Activated CD4-positive, alpha-beta T cell treated with anti-CD3 and anti-CD28 coated beads, Interleukin-2, amount 10 ng/mL, durations not matched to agents 7 days and 5 days (primary cell): ENCODE data around the gene PLCD4. TPM values are rescaled to one million over a fixed set of nuclear protein-coding genes. Genes with fewer than 3 reads are reported as not detected.

Source experiments
- CTCF ChIA-PET: fragments of 350-600 bp; sonication (Branson Sonifier 250); formaldehyde crosslinking; loops from one replicate; lab custom pipeline; 2021; ENCODE audit warnings: antibody characterized with exemption; lab: Charles Lee
- POLR2A ChIA-PET: fragments of 350-600 bp; sonication (Branson Sonifier 250); formaldehyde crosslinking; loops from one replicate; lab custom pipeline; 2021; ENCODE audit warnings: antibody characterized with exemption; lab: Charles Lee
- DNase-seq: peaks from one replicate; pipeline ENCODE4 v3.0.0-alpha.2; 2020
- H3K27ac Mint-ChIP-seq: one replicate; pipeline ENCODE4 v1.8.0; 2021; ENCODE audit warnings: mild to moderate bottlenecking, moderate library complexity, mixed read lengths
- H3K27me3 Mint-ChIP-seq: one replicate; pipeline ENCODE4 v1.8.0; 2021; ENCODE audit warnings: mixed read lengths
- H3K36me3 Mint-ChIP-seq: one replicate; pipeline ENCODE4 v1.8.0; 2021; ENCODE audit warnings: low read depth, mixed read lengths
- H3K4me1 Mint-ChIP-seq: one replicate; pipeline ENCODE4 v1.8.0; 2021; ENCODE audit warnings: mixed read lengths
- H3K4me3 Mint-ChIP-seq: one replicate; pipeline ENCODE4 v1.8.0; 2021; ENCODE audit warnings: mild to moderate bottlenecking, moderate library complexity, mixed read lengths
- H3K9me3 Mint-ChIP-seq: one replicate; pipeline ENCODE4 v1.8.0; 2021; ENCODE audit warnings: mixed read lengths
- total RNA-seq, 2 experiments: library from RNA; stranded (reverse); gene quantifications; one replicate each; pipeline ENCODE4 v1.2.3, GENCODE V29; 2021

Gene PLCD4
- total RNA-seq, 2 experiments from 2014 or later: 0.15 to 0.30 TPM

DNA sequence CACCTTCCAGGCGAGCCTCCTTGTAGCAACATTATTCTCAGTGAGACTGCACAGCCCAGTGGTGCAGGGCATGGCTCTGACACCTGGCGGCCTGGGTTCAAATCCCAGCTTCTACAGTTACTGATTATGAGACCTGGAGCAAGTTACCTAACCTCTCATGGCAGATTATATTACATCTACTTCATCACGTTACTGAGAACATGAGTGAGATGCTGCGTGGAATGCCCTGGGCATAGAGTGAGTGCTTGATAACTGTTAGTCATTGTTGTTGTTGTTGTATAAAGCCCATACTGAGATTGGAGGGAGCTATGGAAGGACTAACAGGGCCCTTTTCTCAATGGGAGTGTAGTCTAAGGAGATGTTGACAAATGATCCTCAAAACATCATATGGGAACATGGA, 18.7 kb downstream of the PLCD4 start:
- DNase-seq: no peak
- no peak overlapping the region for H3K27ac Mint-ChIP-seq
- no peaks in the 10 kb centered on the region for H3K9me3 Mint-ChIP-seq
- H3K36me3 Mint-ChIP-seq: no peaks in the 10 kb centered on the region
- H3K27me3 Mint-ChIP-seq: no peaks in the 10 kb centered on the region
- H3K4me1 Mint-ChIP-seq: no peaks in the 10 kb centered on the region
- ChIA-PET POLR2A (no interaction called here), CTCF (interaction anchor here (0.6 kb wide), 2 partner anchors 319 to 381 kb away, joined by 3 read pairs; no protein-coding TSS in a partner anchor)
- H3K4me3 Mint-ChIP-seq: no peak overlapping the region

DNA sequence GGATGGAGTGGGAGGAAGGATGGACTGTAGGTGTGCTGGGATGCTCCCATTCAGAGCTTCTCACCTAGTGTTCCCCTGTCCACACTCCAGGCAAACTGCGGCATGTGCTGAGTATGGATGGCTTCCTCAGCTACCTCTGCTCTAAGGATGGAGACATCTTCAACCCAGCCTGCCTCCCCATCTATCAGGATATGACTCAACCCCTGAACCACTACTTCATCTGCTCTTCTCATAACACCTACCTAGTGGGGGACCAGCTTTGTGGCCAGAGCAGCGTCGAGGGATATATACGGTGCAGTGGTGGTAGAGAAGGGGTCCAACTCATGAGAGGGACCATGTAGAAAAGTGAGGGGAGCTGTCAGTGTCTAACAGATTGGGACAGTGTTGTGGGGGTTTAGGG, 20.2 kb downstream of the PLCD4 start:
- ChIA-PET CTCF (interaction anchor here (0.6 to 1.3 kb wide), 4 partner anchors 15 to 418 kb away, joined by 3 to 5 read pairs (median 4); no protein-coding TSS in a partner anchor), POLR2A (no interaction called here)
- no peaks in the 10 kb centered on the region for H3K9me3 Mint-ChIP-seq
- no peaks in the 10 kb centered on the region for H3K4me1 Mint-ChIP-seq
- no peaks in the 10 kb centered on the region for H3K36me3 Mint-ChIP-seq
- no peak overlapping the region for H3K27ac Mint-ChIP-seq
- DNase-seq: no peak
- no peaks in the 10 kb centered on the region for H3K27me3 Mint-ChIP-seq
- H3K4me3 Mint-ChIP-seq: no peak overlapping the region

DNA sequence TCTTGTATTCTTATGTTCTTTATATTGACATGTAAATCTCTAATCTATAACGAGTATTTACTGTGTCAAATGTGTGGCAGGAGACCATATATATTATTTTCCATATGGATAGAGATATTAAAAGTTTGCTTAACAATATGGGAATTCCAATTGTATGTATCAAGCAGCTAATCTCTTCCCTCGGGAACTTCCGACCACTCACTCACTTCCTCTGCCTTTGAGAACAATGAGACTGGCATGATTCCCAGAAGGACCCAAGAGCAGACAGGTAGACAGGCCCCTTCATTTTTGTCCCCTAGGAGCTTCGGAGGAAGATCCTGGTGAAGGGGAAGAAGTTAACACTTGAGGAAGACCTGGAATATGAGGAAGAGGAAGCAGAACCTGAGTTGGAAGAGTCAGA, 24.1 kb downstream of the PLCD4 start:
- peaks cover 8% of the 10 kb centered on the region for H3K36me3 Mint-ChIP-seq
- H3K9me3 Mint-ChIP-seq: no peaks in the 10 kb centered on the region
- ChIA-PET POLR2A (interaction anchor here (0.6 kb wide), 1 partner anchor 8 kb away, joined by 6 read pairs; no protein-coding TSS in a partner anchor), CTCF (interaction anchor here (1.0 kb wide), 1 partner anchor 21 kb away, joined by 4 read pairs; no protein-coding TSS in a partner anchor)
- DNase-seq: no peak
- H3K4me1 Mint-ChIP-seq: no peaks in the 10 kb centered on the region
- no peak overlapping the region for H3K4me3 Mint-ChIP-seq
- H3K27ac Mint-ChIP-seq: no peak overlapping the region
- H3K27me3 Mint-ChIP-seq: no peaks in the 10 kb centered on the region

DNA sequence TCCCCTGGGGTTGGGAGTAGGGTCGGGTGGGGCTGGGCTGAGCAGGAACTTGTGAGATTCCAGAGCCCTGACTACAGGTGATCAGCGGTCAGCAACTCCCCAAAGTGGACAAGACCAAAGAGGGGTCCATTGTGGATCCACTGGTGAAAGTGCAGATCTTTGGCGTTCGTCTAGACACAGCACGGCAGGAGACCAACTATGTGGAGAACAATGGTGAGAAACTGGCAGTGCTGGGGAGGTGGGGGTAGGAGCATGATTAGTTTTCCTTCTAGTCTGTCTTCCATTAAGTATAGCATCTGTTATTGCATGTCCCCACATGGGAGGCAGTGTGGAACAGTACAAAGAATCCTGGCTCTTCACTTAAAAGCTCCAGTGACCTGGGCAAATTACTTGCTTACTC, 28.0 kb downstream of the PLCD4 start:
- no peak for DNase-seq
- H3K4me1 Mint-ChIP-seq: no peaks in the 10 kb centered on the region
- POLR2A ChIA-PET: no interaction called here
- CTCF ChIA-PET: interaction anchor here (0.9 to 1.2 kb wide), 2 partner anchors 11 to 19 kb away, joined by 3 read pairs; no protein-coding TSS in a partner anchor
- H3K9me3 Mint-ChIP-seq: no peaks in the 10 kb centered on the region
- peaks cover 30% of the 10 kb centered on the region for H3K36me3 Mint-ChIP-seq
- H3K27me3 Mint-ChIP-seq: no peaks in the 10 kb centered on the region
- no peak overlapping the region for H3K27ac Mint-ChIP-seq
- H3K4me3 Mint-ChIP-seq: no peak overlapping the region

DNA sequence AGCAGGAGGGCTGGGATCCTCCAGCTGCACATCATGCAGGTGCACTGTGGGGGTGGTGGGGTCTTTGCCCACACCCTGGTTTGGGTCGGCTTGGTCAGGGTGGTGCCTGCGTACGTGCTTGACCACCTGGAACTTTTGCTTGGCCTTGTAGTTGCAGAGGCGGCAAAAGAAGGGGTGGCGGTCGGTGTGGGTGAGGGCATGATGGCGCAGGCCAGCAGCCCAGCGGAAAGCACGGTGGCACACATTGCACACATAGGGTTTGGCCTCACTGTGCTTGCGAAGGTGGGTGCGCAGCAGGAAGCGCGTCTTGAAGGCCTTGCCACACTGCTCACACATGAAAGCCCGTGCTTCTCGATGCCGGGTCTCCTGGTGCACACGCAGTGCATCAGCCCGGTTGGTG, 30.7 kb downstream of the PLCD4 start:
- Mint-ChIP-seq H3K36me3 (peaks cover 39% of the 10 kb centered on the region), H3K27me3 (no peaks in the 10 kb centered on the region), H3K27ac (no peak overlapping the region), H3K4me1 (no peaks in the 10 kb centered on the region), H3K4me3 (no peak overlapping the region), H3K9me3 (no peaks in the 10 kb centered on the region)
- ChIA-PET POLR2A (no interaction called here), CTCF (no interaction called here)
- no peak for DNase-seq

DNA sequence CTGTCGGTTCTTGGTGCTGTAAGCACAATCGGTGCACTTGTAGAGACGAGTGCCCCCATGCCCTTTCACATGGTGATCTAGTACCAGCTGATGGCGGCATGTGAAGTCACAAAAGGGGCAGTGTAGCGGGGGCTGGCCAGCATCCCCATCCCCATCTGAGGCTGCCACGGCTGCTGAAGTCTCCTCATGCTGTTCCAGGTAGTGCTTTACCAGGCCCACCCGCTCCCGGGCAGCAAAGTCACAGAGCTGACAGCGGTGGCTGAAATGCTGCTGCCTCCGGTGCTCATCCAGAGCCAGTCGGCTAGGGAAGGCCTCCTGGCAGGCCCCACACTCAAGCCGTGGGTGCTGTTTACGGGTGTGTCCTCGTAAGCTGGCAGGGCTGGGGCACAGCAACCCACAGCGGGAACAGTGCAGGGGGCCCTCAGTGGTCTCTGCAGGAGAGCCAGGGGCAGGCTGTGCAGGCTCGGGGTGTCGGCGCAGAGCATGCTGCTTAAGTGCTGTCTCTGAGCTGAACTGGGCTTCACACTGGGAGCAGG, 34.5 kb downstream of the PLCD4 start:
- no peak for DNase-seq
- ChIA-PET POLR2A (no interaction called here), CTCF (interaction anchor here (0.6 to 1.5 kb wide), 4 partner anchors 9 to 176 kb away, joined by 3 to 5 read pairs (median 3); partner anchors contain the start of gene PLCD4)
- Mint-ChIP-seq H3K27ac (peak overlapping the region; percentile 31), H3K36me3 (peaks cover 44% of the 10 kb centered on the region), H3K27me3 (no peaks in the 10 kb centered on the region), H3K4me3 (no peak overlapping the region), H3K4me1 (no peaks in the 10 kb centered on the region), H3K9me3 (no peaks in the 10 kb centered on the region)

DNA sequence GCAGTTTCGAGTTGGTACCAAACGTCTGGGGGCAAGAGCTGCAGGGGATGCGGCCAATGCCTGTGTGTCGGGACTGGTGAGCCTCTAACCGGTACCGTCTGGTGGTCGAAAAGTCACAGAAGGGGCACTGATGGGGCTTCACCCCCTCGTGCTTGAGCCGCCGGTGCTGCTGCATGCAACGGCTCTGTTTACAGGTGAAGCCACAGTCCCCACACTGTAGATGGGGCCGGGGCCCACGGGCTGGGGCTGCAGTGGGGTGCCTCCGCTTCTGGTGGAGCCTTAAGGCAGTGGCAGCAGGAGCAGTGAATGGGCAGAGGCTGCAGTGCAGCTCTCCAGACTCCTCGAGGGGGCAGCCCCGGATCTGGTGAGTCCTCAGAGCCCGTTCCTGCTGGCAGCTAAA, 35.1 kb downstream of the PLCD4 start:
- H3K4me1 Mint-ChIP-seq: no peaks in the 10 kb centered on the region
- H3K27me3 Mint-ChIP-seq: no peaks in the 10 kb centered on the region
- POLR2A ChIA-PET: no interaction called here
- H3K9me3 Mint-ChIP-seq: no peaks in the 10 kb centered on the region
- no peak overlapping the region for H3K27ac Mint-ChIP-seq
- CTCF ChIA-PET: interaction anchor here (0.6 to 1.5 kb wide), 3 partner anchors 10 to 176 kb away, joined by 3 to 5 read pairs (median 3); no protein-coding TSS in a partner anchor
- no peak for DNase-seq
- peaks cover 43% of the 10 kb centered on the region for H3K36me3 Mint-ChIP-seq
- no peak overlapping the region for H3K4me3 Mint-ChIP-seq

DNA sequence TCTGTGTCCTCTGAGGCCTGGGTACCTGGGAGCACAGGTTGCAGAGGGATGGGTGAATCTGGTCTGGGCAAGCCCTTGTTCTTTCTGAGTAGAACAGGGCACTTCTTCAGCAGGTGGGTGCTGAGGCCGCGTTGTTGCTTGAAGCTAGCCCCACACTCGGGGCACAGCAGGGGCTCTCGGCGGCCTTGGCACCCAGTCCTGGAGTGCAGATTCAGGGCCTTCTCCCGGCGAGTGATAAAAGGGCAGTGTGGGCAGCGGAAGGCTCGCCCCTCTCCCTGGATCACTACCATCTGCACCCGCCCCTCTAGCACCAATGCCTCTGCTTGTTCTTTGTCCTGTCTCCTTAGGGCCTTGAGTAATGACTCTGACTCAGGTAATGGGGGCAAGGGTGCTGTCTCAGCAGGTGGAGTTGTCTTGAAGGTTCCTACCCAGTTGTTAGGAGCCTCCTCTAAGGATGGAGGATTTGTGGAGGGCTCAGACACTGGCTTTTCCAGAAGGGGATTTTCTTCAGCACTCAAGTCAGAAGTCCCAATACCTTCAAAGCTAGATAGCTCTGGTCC, 36.1 kb downstream of the PLCD4 start:
- Mint-ChIP-seq H3K4me1 (peaks cover 6% of the 10 kb centered on the region), H3K27me3 (no peaks in the 10 kb centered on the region), H3K36me3 (peaks cover 48% of the 10 kb centered on the region), H3K9me3 (no peaks in the 10 kb centered on the region), H3K27ac (no peak overlapping the region), H3K4me3 (no peak overlapping the region)
- DNase-seq: no peak
- CTCF ChIA-PET: interaction anchor here (1.0 to 1.7 kb wide), 3 partner anchors 10 to 28 kb away, joined by 3 to 4 read pairs (median 3); partner anchors contain the start of genes RNF25 and STK36
- POLR2A ChIA-PET: no interaction called here

DNA sequence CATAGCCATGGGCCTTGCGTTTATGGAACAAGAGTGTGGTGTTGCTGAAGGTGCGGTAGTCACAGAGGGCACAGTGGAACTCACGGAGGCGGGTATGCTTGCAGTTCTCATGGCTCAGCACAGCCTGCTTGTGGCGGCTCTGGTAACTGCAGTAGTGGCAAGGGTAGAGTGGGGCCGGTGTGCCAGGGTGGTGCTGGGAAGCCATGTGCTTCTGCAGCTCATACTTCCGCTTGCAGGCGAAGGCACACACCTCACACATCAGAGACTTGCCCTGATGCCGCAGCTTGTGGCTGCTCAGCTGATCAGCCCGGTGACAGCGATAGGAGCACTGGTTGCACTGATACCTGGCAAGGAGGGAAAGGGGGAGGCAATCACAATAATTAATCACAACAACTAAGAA, 37.0 kb downstream of the PLCD4 start:
- DNase-seq: no peak
- Mint-ChIP-seq H3K27me3 (no peaks in the 10 kb centered on the region), H3K36me3 (peaks cover 48% of the 10 kb centered on the region), H3K27ac (no peak overlapping the region), H3K9me3 (no peaks in the 10 kb centered on the region), H3K4me1 (peaks cover 6% of the 10 kb centered on the region), H3K4me3 (no peak overlapping the region)
- ChIA-PET CTCF (interaction anchor here (1.0 to 1.7 kb wide), 3 partner anchors 10 to 27 kb away, joined by 3 to 4 read pairs (median 3); partner anchors contain the start of genes RNF25 and STK36), POLR2A (no interaction called here)

DNA sequence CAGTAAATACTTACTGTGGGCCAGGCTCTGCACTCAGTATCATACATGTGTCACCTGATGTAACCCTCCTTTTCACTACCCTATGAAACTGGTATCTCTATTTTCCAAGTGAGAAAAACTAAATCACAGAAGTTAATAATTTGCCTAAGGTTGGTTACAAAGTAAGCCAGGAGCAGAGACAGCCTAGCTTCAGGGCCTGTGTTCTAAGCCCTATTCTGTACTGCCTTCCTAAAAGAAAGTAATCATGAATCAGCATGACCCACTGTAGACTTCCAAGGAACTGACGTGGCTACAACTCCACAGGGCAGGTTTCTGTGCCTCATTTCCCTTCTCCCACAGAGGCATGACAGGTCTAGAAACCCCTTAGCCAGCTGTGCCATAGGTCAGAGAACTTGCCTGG, 37.4 kb downstream of the PLCD4 start:
- H3K27ac Mint-ChIP-seq: no peak overlapping the region

DNA sequence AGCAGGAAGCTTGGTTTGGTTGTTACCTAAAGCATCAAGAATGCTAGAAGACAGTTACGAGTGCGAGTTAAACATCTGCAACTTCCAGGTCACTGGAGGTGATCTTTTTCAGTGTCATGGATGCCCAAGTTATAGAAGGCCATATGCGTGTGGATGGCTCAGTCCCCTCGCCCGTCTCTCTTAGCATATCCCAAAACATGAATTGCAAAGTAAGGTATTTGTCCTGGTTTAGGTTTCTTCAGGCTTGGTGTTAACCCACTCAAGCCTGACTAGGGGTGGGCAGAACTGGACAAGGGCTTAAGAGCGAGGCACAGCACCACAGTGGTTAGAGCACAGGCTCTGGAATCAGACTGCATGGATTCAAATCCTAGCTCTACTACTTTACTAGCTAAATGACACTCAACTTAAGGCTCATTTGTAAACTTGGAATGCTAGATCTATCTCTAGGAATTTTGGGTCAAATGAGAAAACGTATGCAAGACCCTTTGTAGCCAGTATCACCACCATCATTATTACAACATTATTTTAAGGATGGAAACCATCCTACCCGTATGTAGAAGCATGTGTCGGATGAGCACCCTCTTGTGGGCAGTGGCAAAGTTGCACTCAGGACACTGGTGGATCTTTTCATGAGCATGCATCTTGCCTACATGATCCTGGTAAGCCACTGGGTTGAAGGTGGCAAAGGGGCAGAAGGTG, 40.5 kb downstream of the PLCD4 start:
- H3K27ac Mint-ChIP-seq: peak overlapping the region; percentile 39

More for the DNA sequence above, 37.4 kb downstream of the PLCD4 start:
- ChIA-PET POLR2A (no interaction called here), CTCF (interaction anchor here (1.1 to 1.7 kb wide), 4 partner anchors 11 to 63 kb away, joined by 3 to 4 read pairs (median 4); no protein-coding TSS in a partner anchor)
- DNase-seq: no peak
- H3K36me3 Mint-ChIP-seq: peaks cover 48% of the 10 kb centered on the region
- H3K27me3 Mint-ChIP-seq: no peaks in the 10 kb centered on the region
- no peaks in the 10 kb centered on the region for H3K9me3 Mint-ChIP-seq
- H3K4me1 Mint-ChIP-seq: peaks cover 6% of the 10 kb centered on the region
- no peak overlapping the region for H3K4me3 Mint-ChIP-seq

DNA sequence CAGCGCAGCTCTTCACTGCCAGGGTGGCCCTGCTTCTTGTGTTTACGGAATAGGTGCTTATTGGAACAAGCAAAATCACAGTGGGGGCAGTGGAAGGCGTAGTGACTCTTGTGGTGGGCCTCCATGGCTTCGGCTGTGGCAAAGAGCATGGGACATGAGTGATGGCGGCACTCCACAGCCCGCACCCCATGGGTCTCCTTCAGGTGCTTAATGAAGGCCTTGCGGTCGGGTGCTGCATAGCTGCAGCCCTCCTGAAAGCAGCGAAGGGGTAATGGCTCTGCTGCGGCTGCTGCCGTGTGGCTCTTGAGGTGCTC, 41.0 kb downstream of the PLCD4 start:
- Mint-ChIP-seq H3K36me3 (peaks cover 46% of the 10 kb centered on the region), H3K9me3 (no peaks in the 10 kb centered on the region), H3K27ac (peak overlapping the region; percentile 39), H3K27me3 (no peaks in the 10 kb centered on the region), H3K4me1 (peaks cover 6% of the 10 kb centered on the region), H3K4me3 (no peak overlapping the region)
- ChIA-PET POLR2A (interaction anchor here (0.6 kb wide), 1 partner anchor 147 kb away, joined by 3 read pairs; no protein-coding TSS in a partner anchor), CTCF (interaction anchor here (0.9 to 3.0 kb wide), 5 partner anchors 10 to 481 kb away, joined by 3 to 18 read pairs (median 3); partner anchors contain the start of genes BCS1L and ZNF142)
- DNase-seq: no peak

More for the DNA sequence above, 40.5 kb downstream of the PLCD4 start:
- Mint-ChIP-seq H3K27me3 (no peaks in the 10 kb centered on the region), H3K9me3 (no peaks in the 10 kb centered on the region), H3K4me1 (peaks cover 6% of the 10 kb centered on the region), H3K4me3 (no peak overlapping the region), H3K36me3 (peaks cover 46% of the 10 kb centered on the region)
- POLR2A ChIA-PET: interaction anchor here (0.6 kb wide), 1 partner anchor 147 kb away, joined by 3 read pairs; no protein-coding TSS in a partner anchor
- CTCF ChIA-PET: interaction anchor here (0.7 to 3.0 kb wide), 7 partner anchors 11 to 480 kb away, joined by 3 to 18 read pairs (median 3); partner anchors contain the start of genes BCS1L and ZNF142
- DNase-seq: peak; percentile 67
